NT2/D1 (cell line): ENCODE results near the gene CIAO1.

Experiments
- YY1 ChIP-seq: IDR thresholded peaks from 2 replicates; pipeline ENCODE4 v1.6.1; 2011; ENCODE audit not compliant: insufficient read length, insufficient read depth
- ZNF274 ChIP-seq: IDR thresholded peaks from 2 replicates; pipeline ENCODE4 v1.6.1; 2011; ENCODE audit warnings: mild to moderate bottlenecking, low read depth, low read length

GRCh38 chr2:96317584-96317997 lies 51.6 kb downstream of the CIAO1 start:
- TF ChIP-seq ZNF274 (no peak), YY1 (no peak)
